ENCODE results near the gene DAO.

GRCh38 chr12:108940138-108940537, 60.2 kb downstream of the DAO start:
- TF ChIP-seq POLR2AphosphoS5 (IDR thresholded peaks at IDR 0.05), result no peak
- no peak for TF ChIP-seq CTCF (IDR thresholded peaks at IDR 0.05)
- no peak for TF ChIP-seq POLR2A (IDR thresholded peaks at IDR 0.05)
